Gastroesophageal sphincter (tissue), 4 donors: Measurements from ENCODE around the gene SPDYC. TPM values are rescaled to one million over a fixed set of nuclear protein-coding genes. Genes with fewer than 3 reads are reported as not detected.

Experiments used
- ATAC-seq: fragments of 150-250 bp; one replicate; pipeline ENCODE4 v1.9.1; 2016; ENCODE audit warnings: mild to moderate bottlenecking, moderate library complexity
- H3K27ac ChIP-seq, 4 donors: fragments of 200-600 bp; sonication (generic) in 3 of 4; 1 replicate in 3 of 4; 2 replicates in 1 of 4; pipeline ENCODE4 v1.5.1; 2016 to 2019
- H3K27me3 ChIP-seq: fragments of 200-600 bp; sonication (generic); one replicate; pipeline ENCODE4 v1.5.1; 2019
- H3K36me3 ChIP-seq, 2 donors: fragments of 200-600 bp; sonication (generic); one replicate each; pipeline ENCODE4 v1.5.1; 2019; ENCODE audit warnings: control low read depth in 1 of 2
- H3K4me1 ChIP-seq, 3 donors: fragments of 200-600 bp; sonication (generic); 1 replicate in 2 of 3; 2 replicates in 1 of 3; pipeline ENCODE4 v1.5.1; 2016 to 2019; ENCODE audit warnings: control low read depth in 2 of 3
- H3K4me3 ChIP-seq, 2 donors: fragments of 200-600 bp; sonication (generic); one replicate each; pipeline ENCODE4 v1.5.1; 2019; ENCODE audit warnings: mild to moderate bottlenecking in 1 of 2, moderate library complexity in 1 of 2
- H3K9me3 ChIP-seq, 3 donors: fragments of 200-600 bp; sonication (generic); one replicate each; pipeline ENCODE4 v1.5.1; 2017 to 2019; ENCODE audit warnings: control low read depth in 2 of 3
- CTCF ChIP-seq, 4 experiments: fragments of 200-600 bp in 2 of 4; fragments of 450-650 bp in 2 of 4; sonication (generic) in 1 of 4; IDR thresholded peaks; one replicate each; pipeline ENCODE4 v1.5.1; 2017 to 2019; ENCODE audit warnings: antibody characterized with exemption in 4 of 4, mild to moderate bottlenecking in 2 of 4, moderate library complexity in 2 of 4
- EP300 ChIP-seq: sonication (generic); formaldehyde crosslinking; IDR thresholded peaks from one replicate; pipeline ENCODE4 v1.6.1; 2017; ENCODE audit warnings: antibody characterized with exemption, mild to moderate bottlenecking
- POLR2A ChIP-seq, 2 donors: fragments of 450-650 bp; IDR thresholded peaks; one replicate each; pipeline ENCODE4 v1.6.1; 2017; ENCODE audit warnings: antibody characterized with exemption in 2 of 2, mild to moderate bottlenecking in 2 of 2, moderate library complexity in 1 of 2
- POLR2AphosphoS5 ChIP-seq: sonication (generic); formaldehyde crosslinking; IDR thresholded peaks from one replicate; pipeline ENCODE4 v1.6.1; 2017; ENCODE audit warnings: antibody characterized with exemption
- WGBS, 2 donors: methylation state at CpG; one replicate each; pipeline ENCODE4 v1.1.5; 2018; ENCODE audit warnings: low coverage in 1 of 2; 5-methylcytosine and 5-hydroxymethylcytosine counted together
- total RNA-seq, 4 donors: library from RNA; depleted of rRNA; stranded (reverse); fragments of >200 nt; gene quantifications; one replicate each; pipeline ENCODE4 v1.1.0, GENCODE V29; 2016

The SPDYC gene
- total RNA-seq, 4 donors from 2014 or later = not detected

GRCh38 chr11:65150509-65151299, 19.3 kb upstream of the SPDYC start:
- TF ChIP-seq POLR2A (IDR thresholded peaks at IDR 0.05) = no peak
- TF ChIP-seq EP300 = no peak
- no peak for TF ChIP-seq CTCF (IDR thresholded peaks at IDR 0.05)
- no peak for TF ChIP-seq POLR2AphosphoS5
- peak; percentile 84 for ATAC-seq
- WGBS, 2 donors = 35 to 41% methylated on average over 6 to 9 of the region's 12 CpGs
- Histone ChIP-seq H3K27ac (peak overlapping the region in 3 of 4 donors; percentile 31 to 63 (median 49)), H3K9me3 (no peaks in the 10 kb centered on the region), H3K27me3 (peaks cover 12% of the 10 kb centered on the region), H3K36me3 (no peaks in the 10 kb centered on the region), H3K4me1 (peaks cover 0 to 7% (median 0%) of the 10 kb centered on the region in 3 donors), H3K4me3 (no peak overlapping the region)

GRCh38 chr11:65151331-65151899, 18.6 kb upstream of the SPDYC start:
- no peaks in the 10 kb centered on the region for H3K36me3 ChIP-seq
- peaks cover 8% of the 10 kb centered on the region for H3K27me3 ChIP-seq
- peak overlapping the region in 2 of 4 donors; percentile 49 to 63 for H3K27ac ChIP-seq
- H3K9me3 ChIP-seq = no peaks in the 10 kb centered on the region
- TF ChIP-seq CTCF (IDR thresholded peaks at IDR 0.05) = no peak
- TF ChIP-seq EP300 = no peak
- TF ChIP-seq POLR2AphosphoS5 = no peak
- no peak for TF ChIP-seq POLR2A (IDR thresholded peaks at IDR 0.05)
- 53 to 100% methylated on average over 1 to 3 of the region's 3 CpGs for WGBS, 2 donors
- no peak overlapping the region for H3K4me3 ChIP-seq
- H3K4me1 ChIP-seq = peaks cover 0 to 7% (median 0%) of the 10 kb centered on the region in 3 donors
- no peak for ATAC-seq

- Histone ChIP-seq H3K27me3 (peaks cover under 1% of the 10 kb centered on the region), H3K9me3 (no peaks in the 10 kb centered on the region), H3K36me3 (no peaks in the 10 kb centered on the region), H3K27ac (no peak overlapping the region), H3K4me1 (peaks cover 0 to 7% (median 0%) of the 10 kb centered on the region in 3 donors), H3K4me3 (no peak overlapping the region)
- TF ChIP-seq EP300 = no peak
- no peak for TF ChIP-seq POLR2A (IDR thresholded peaks at IDR 0.05)
- no peak for TF ChIP-seq POLR2AphosphoS5
- TF ChIP-seq CTCF (IDR thresholded peaks at IDR 0.05) = no peak
- WGBS, 2 donors = 50 to 60% methylated on average over 2 of the region's 2 CpGs
- no peak for ATAC-seq
Measured at GRCh38 chr11:65152122-65152521, 17.9 kb upstream of the SPDYC start.

GRCh38 chr11:65156256-65156655, 13.8 kb upstream of the SPDYC start:
- Histone ChIP-seq H3K4me1 (no peaks in the 10 kb centered on the region), H3K9me3 (no peaks in the 10 kb centered on the region), H3K36me3 (no peaks in the 10 kb centered on the region), H3K27me3 (no peaks in the 10 kb centered on the region), H3K27ac (no peak overlapping the region), H3K4me3 (no peak overlapping the region)
- TF ChIP-seq CTCF (IDR thresholded peaks at IDR 0.05) = no peak
- no peak for TF ChIP-seq EP300
- TF ChIP-seq POLR2A (IDR thresholded peaks at IDR 0.05) = no peak
- no peak for TF ChIP-seq POLR2AphosphoS5
- ATAC-seq = no peak
- 90 to 100% methylated on average over 1 to 3 of the region's 3 CpGs for WGBS, 2 donors
